Jurkat, Clone E6-1 (cell line): ENCODE data around the gene TMEM219.
A peak's percentile ranks its signal among the peaks of the same experiment; 100 is the strongest.
"Not testable (repeated sequence)": the region's sequence is repeated elsewhere in the genome, so short reads cannot be mapped to it uniquely, and the experiment has no call there.

Source experiments
- DNase-seq: peaks from one replicate; pipeline ENCODE4 v3.0.0-alpha.2; 2011; ENCODE audit warnings: low read depth, low spot score
- H3K4me3 ChIP-seq: 2 replicates; pipeline ENCODE4 v1.5.1; 2011; ENCODE audit warnings: mild to moderate bottlenecking, low read length, control low read depth, moderate library complexity

Gene TMEM219

DNA sequence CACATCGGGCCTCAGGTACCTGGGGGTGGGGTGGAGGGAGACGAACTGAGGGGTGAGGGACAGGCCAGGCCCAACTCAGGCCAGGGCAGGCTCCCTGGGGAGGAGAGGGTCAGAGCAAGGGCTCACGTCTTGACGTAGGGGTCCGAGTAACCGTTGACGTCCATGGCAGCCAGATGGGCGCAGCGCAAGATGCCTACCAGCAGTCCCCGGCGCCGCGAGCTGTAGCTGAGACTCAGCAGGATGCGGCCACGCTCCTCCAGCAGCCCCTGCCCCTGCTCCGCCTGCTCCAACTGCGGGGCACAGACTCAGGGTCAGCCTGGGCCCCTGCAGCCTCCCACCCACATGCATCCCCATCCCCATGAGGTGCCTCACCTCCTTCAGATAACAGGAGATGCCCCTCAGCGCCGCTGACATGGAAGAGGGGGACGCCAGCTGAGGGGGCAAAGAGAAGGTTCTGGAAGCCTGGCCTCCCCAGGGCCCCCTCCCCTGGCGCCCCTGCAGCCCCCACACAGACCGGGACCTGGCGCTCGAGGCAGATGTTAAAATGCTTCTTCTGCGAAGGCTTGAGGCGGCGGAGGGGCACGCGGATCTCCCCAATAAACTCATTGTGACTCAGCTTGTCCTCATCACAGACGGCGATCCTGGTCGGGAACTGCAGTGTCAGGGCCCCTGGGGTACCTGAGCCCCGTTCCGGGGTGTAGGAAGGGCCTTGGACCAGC is 44.9 kb downstream of the TMEM219 start:
- no peak overlapping the region for H3K4me3 ChIP-seq
- DNase-seq, result no peak

DNA sequence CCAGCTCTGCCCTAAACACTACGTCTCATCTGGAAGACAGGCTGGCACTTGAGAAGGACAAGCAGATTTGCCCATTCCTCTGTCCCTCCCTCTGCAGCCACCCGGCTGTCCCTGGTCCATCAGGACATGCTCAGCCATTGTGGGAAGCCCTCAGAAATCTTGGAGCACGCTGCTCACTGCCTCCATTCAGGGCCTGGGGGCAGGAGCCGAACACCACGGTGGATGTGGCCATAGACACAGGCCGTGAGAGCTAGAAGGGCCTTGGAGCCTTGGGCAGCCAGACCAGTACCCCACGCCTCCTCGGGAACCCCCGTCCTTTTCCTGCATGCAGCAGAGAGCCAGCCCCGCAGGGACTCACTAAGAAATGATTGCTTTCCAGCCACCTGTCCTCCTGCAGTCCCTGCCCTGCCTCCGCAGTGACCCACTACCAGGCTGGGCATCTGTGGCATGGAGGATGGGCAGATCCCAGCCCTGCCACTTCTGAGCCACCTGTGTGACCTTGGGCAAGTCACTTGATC is 45.6 kb downstream of the TMEM219 start:
- no peak overlapping the region for H3K4me3 ChIP-seq
- DNase-seq, result no peak

DNA sequence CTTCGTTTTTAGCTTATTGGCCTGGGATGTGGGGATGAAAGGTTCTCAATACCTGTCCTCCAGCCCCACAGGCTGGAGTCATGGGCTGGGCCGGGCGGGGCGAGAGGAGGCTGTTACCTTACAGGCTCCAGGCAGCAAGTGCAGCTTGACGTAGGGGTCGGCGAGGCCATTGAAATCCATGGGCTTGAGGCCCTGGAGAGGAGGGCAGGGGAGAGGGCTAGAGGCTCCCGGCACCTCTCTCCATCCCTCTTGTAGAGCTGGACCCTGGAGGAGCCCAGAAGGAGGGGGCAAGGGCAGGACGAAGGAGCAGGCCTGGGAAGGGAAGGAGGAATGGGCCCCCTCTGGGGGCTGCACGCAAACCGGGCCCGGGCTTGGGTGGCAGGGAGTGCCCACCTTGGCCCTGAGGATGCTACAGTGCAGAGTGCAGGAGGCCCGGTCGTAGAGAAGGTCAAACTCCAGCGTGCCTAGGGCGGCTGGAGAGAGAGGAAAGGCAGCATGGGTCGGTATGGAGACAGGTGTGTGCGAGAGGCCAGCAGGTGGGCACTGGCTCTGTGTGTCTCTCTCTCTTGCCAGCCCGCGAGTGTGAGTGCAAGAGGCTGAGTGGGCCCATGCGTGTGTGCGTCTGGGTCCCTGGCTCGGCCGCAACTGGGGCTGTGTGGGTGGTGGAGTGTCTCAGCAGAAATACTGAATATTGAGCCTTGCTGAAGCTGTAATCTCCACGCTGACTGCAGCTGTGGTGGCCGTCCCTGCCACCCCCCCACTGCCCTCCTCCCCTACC is 47.4 kb downstream of the TMEM219 start:
- DNase-seq, result no peak
- H3K4me3 ChIP-seq, result no peak overlapping the region

DNA sequence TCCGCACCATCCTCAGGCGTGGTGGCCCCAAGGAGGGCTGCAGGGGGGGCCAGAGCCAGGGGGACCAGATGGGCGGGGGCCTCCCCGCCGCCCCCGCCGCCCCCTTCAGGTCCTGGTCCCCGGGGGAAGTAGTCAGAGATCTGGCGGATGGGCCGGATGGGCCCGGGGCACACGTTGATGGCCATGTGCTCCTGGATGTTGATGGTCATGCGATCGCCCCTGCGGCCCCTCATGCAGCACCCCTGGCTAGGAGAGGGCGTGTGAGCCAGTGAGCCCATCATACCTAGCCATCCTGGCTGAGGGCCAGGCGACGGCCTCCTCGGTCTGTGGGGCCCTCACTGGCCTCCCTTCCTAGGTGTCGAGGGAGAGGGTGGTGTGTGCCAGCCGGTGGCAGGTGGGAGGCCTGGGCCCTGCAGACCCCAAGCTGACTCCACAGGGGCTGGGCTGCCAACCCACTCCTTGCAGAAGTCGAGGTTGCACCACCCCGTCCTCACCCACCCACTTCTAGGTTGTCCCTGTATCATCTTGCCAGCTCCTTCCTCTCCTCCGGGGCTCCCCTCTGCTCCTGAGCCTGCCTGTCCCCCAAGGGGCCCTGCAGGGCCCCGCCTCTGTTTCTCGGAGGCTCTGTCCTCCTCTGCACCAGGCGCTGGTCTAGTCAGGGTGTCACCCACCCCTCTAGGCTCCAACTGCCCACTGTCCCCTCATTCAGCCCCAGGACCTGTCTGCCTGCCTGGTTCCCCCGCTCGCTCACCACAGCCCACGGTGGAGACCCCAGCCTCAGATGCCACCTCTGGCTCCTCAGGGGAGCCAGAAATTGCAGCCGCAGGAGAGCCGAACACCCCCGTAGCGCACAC is 48.3 kb downstream of the TMEM219 start:
- H3K4me3 ChIP-seq, result peak overlapping the region; percentile 59
- no peak for DNase-seq

DNA sequence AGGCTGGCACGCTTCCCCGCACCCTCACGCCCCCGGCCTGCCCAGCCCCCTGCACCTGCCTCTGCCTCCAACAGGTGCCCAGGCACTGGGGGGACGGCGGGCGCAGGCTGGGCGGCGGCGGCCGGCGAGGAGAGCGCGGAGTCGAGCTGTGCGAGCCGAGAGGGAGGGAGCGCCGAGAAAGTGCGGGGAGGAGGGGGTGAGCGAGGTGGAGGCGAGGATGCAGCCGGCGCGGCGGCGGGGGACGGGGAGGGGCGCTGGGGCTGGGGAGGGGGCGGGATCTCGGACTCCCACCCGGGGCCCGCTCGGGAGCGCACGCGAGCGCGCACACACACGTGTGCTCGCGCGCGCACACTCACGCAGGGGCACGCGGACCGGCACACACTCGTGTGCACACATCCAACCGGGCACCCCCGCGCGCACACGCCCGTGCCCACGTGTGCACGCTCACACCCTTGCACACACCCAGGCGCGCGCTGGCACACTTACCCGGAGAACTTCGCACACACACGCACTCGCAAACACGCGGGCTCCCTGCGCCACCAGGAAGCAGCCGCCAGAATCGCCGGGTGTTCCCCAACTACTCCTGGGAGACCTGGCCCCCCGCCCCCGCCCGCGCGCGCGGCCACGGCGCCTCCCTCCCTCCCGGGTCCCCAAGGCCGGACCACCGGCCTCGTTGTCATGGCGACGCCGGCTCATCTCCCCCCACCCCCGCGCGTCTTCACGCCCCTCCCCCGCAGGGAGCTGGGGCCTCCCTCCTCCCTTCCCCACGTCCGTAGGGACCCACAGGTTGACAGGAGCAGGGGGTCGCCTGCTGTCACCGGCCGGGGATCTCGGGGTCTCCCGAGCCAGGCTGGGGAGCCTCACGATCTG is 49.2 kb downstream of the TMEM219 start, which contains the start of gene DOC2A:
TSS of gene DOC2A (minus strand) at position 184 of the 870 bp plus-strand sequence. CDS start 805 bp downstream, outside the sequence.
- peak; percentile 28 for DNase-seq
- peak within 1 kb of the TSS; percentile 59 for H3K4me3 ChIP-seq

DNA sequence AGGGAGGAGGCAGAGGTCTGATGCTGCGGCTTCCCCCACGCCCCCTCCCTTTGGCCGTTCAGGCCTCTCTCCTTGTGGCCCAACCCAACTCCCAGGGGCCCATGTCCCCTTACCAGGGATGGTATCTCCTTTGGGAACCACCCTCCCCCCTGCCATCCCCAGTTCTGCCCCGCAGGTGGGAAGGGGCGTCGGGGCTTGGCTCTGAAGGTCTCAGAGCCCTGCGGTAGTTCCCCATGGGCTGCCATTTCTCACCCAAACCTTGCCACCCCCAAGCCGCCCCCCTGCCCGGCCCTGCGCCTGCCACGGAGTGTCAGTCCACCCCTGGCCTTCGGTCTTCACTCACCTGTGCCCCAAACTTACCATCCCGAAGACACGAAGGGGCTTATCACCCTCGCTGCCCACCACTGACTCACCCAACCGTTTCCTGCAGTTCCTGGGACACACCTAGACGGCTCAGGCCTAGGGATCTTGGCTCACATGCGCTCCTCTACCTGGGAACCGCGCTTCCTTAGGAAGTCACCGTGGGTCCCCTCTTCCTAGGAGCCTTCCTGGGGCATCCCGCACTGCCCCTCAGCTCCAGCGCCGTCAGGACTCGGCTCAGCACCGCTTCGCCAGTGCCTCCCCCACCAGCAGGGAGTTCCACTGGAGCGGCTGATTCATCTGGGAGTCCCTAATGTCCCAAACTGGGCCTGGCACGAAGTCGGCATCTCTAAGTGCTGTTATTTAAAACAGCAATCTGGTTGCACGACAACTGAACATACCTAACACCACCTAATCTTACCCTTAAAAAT is 50.0 kb downstream of the TMEM219 start:
- DNase-seq, result no peak
- peak overlapping the region; percentile 59; the same call in 1 of the 2 replicates for H3K4me3 ChIP-seq

DNA sequence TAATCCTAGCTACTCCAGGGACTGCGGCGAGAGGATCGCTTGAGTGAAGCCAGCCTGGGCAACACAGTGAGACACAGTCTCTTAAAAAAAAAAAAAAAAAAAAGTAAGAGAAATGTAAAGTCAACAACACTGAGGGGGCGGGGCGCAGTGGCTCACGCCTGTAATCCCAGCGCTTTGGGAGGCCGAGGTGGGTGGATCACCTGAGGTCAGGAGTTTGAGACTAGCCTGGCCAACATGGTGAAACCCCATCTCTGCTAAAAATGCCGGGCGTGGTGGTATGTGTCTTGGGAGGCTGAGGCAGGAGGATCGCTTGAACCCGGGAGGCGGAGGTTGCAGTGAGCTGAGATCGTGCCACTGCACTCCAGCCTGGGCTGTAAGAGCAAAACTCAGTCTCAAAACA is 50.7 kb downstream of the TMEM219 start:
- not testable (repeated sequence) for H3K4me3 ChIP-seq

DNA sequence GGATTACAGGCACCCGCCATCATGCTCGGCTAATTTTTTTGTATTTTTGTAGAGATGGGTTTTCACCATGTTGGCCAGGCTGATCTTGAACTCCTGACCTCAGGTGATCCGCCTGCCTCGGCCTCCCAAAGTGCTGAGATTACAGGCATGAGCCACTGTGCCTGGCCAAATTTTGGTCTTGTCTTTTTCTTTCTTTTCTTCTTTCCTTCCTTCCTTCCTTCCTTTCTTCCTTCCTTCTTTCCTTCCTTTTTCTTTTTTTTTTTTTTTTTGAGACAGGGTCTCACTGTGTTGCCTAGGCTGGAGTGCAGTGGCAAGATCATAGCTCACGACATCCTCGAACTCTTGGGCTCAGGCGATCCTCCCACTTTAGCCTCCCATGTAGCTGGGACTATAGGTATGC is 53.6 kb downstream of the TMEM219 start:
- DNase-seq, H3K4me3 ChIP-seq: not testable (repeated sequence)

More for the DNA sequence above, 50.7 kb downstream of the TMEM219 start:
- DNase-seq, result not testable (repeated sequence)

DNA sequence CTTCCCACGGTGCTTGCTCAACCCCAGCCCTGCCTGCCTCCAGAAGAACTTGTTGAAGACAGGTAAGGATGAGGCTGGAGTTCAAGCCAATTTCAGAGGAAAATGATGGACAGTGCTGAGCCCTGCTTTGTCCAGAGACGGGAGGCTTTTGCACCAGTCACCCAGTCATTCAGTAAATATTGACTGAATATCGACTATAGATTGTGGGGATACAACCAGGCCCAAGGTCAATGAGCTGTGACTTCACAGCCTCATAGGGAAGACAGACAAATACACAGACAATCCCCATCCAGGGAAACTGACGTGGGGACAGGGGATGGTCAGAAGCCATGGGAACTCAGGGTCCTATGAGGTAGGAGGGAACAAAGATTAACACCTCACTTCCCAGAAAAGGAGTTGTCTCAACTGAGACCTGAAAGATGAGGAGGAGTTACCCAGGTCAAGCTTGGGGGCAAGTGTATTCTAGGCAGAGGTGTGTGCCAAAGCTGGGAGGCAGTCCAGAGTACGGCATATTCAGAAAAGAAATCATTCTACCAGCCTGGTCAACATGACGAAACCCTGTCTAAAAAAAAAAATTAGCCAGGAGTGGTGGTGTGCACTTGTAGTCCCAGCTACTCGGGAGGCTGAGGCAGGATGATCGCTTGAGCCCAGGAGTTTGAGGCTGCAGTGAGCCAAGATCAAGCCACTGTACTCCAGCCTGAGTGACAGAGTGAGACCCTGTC is 54.8 kb downstream of the TMEM219 start:
- no peak overlapping the region for H3K4me3 ChIP-seq
- DNase-seq, result no peak

DNA sequence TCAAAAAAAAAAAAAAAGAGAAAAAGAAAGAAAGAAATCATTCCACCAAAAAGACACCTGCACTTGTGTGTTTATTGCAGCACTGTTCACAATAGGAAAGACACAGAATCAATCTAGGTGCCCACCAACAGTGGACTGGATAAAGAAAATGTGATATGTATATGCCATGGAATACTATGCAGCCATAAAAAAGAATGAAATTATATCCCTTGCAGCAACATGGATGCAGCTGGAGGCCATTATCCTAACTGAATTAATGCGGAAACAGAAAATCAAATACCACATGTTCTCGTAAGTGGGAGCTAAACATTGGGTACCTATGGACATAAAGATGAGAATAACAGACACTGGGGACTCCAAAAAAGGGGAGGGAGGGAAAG is 55.4 kb downstream of the TMEM219 start:
- no peak for DNase-seq
- no peak overlapping the region for H3K4me3 ChIP-seq

DNA sequence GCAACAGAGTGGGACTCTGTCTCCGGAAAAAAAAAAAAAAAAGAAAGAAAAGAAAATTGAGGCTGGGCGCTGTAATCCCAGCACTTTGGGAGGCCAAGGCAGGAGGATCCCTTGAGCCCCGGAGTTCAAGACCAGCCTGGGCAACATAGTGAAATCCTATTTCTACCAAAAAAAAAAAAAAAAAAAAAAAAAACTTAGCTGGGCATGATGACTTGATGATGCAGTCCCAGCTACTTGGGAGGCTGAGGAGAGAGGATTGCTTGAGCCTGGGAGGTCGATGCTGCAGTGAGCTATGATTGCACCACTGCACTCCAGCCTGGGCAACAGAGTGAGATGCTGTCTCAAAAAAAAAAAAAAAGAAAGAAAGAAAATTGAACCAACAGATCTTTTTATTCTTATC is 56.1 kb downstream of the TMEM219 start:
- DNase-seq, H3K4me3 ChIP-seq: not testable (repeated sequence)

DNA sequence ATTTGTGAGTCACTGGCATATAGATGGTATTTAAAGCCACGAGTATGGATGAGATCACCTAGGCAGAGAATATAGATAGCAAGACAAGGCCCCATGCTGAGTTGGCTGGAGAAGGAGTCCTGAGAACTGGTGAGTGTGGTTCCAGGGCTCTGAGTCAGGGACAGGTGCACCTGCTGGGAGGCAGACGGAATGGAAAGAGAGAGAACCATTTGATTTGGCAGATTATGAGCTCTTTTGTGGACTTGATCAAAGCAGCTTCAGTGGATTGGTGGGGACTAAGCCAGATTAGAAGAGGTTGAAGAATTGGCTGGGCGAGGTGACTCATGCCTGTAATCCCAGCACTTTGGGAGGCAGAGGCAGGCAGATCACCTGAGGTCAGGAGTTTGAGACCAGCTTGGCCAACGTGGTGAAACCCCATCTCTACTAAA is 56.9 kb downstream of the TMEM219 start:
- DNase-seq, result no peak
- H3K4me3 ChIP-seq, result no peak overlapping the region
